SU-DHL-6 (cell line): ENCODE data around the gene AGBL4.

Experiments
- H2AFZ ChIP-seq: fragments of 200-600 bp; sonication (generic); 2 replicates; pipeline ENCODE4 v1.6.1; 2014; ENCODE audit warnings: low read depth, mild to moderate bottlenecking, moderate library complexity, mixed read lengths, antibody characterized with exemption, low read length; ENCODE audit not compliant: severe bottlenecking
- H3F3A ChIP-seq: fragments of 200-600 bp; shearing (Covaris generic); 2 replicates; pipeline ENCODE4 v1.6.0; 2016; ENCODE audit warnings: antibody characterized with exemption, mild to moderate bottlenecking; ENCODE audit not compliant: insufficient read depth
- H3K27ac ChIP-seq: fragments of 200-600 bp; sonication (generic); 2 replicates; pipeline ENCODE4 v1.5.1; 2016; ENCODE audit warnings: low read depth, mild to moderate bottlenecking, low read length, moderate library complexity, mixed read lengths
- H3K27me3 ChIP-seq: fragments of 200-600 bp; sonication (generic), shearing (Covaris generic); 2 replicates; pipeline ENCODE4 v1.6.0; 2014; ENCODE audit warnings: mild to moderate bottlenecking, low read length
- H3K36me3 ChIP-seq: fragments of 200-600 bp; sonication (generic); 2 replicates; pipeline ENCODE4 v1.6.1; 2014; ENCODE audit warnings: mild to moderate bottlenecking, low read length, mixed read lengths
- H3K4me2 ChIP-seq: fragments of 300-600, 200-600 bp; shearing (Covaris generic), sonication (generic); 2 replicates; pipeline ENCODE4 v1.6.0; 2014; ENCODE audit warnings: low read length, low read depth, mild to moderate bottlenecking; ENCODE audit not compliant: poor library complexity, severe bottlenecking
- H3K4me3 ChIP-seq: fragments of 200-600 bp; sonication (generic); 2 replicates; pipeline ENCODE4 v1.5.1; 2014; ENCODE audit warnings: antibody characterized with exemption, low read length, mild to moderate bottlenecking, mixed read lengths; ENCODE audit not compliant: insufficient read depth, poor library complexity, severe bottlenecking
- H3K79me2 ChIP-seq: fragments of 200-600 bp; sonication (generic); 2 replicates; pipeline ENCODE4 v1.6.1; 2014; ENCODE audit warnings: mild to moderate bottlenecking, low read length, moderate library complexity; ENCODE audit not compliant: insufficient read depth
- H3K9ac ChIP-seq: fragments of 200-600 bp; sonication (generic); 2 replicates; pipeline ENCODE4 v1.7.0; 2014; ENCODE audit warnings: mild to moderate bottlenecking, low read length
- H3K9me2 ChIP-seq: fragments of 200-600 bp; sonication (generic); replicated peaks from 2 replicates; pipeline ENCODE4 v1.6.1; 2014; ENCODE audit warnings: low read length; ENCODE audit not compliant: insufficient read depth
- H3K9me3 ChIP-seq: fragments of 200-600 bp; sonication (generic); 2 replicates; pipeline ENCODE4 v1.6.1; 2014; ENCODE audit warnings: low read length, mixed read lengths; ENCODE audit not compliant: insufficient read depth
- H4K20me1 ChIP-seq: fragments of 200-600 bp; sonication (generic); 2 replicates; pipeline ENCODE4 v1.6.1; 2014; ENCODE audit warnings: low read depth, mild to moderate bottlenecking, antibody characterized with exemption, low read length, moderate library complexity, mixed read lengths
- EZH2phosphoT487 ChIP-seq: fragments of 200-600 bp; sonication (generic), shearing (Covaris generic); conservative IDR thresholded peaks from 2 replicates; pipeline ENCODE4 v1.6.1; 2018; ENCODE audit warnings: mild to moderate bottlenecking, antibody characterized with exemption, low read length, moderate library complexity, mixed read lengths
- TF ChIP-seq, protein P1 (sequence below): fragments of 200-600 bp; sonication (generic); IDR thresholded peaks from one replicate; pipeline ENCODE4 v1.5.1; 2017; ENCODE audit warnings: antibody characterized with exemption, mild to moderate bottlenecking, low read length, moderate library complexity; ENCODE audit not compliant: insufficient read depth, poor library complexity, severe bottlenecking

Gene AGBL4

GRCh38 chr1:48946070-48946469 is 1077.7 kb downstream of the AGBL4 start:
- no peak overlapping the region for H3K9ac ChIP-seq
- no peaks in the 10 kb centered on the region for H3F3A ChIP-seq
- H3K36me3 ChIP-seq: no peaks in the 10 kb centered on the region
- no peaks in the 10 kb centered on the region for H3K9me2 ChIP-seq
- no peak overlapping the region for H3K27ac ChIP-seq
- H2AFZ ChIP-seq: no peak overlapping the region
- H4K20me1 ChIP-seq: no peaks in the 10 kb centered on the region
- H3K4me2 ChIP-seq: no peak overlapping the region
- TF ChIP-seq, protein P1, sequence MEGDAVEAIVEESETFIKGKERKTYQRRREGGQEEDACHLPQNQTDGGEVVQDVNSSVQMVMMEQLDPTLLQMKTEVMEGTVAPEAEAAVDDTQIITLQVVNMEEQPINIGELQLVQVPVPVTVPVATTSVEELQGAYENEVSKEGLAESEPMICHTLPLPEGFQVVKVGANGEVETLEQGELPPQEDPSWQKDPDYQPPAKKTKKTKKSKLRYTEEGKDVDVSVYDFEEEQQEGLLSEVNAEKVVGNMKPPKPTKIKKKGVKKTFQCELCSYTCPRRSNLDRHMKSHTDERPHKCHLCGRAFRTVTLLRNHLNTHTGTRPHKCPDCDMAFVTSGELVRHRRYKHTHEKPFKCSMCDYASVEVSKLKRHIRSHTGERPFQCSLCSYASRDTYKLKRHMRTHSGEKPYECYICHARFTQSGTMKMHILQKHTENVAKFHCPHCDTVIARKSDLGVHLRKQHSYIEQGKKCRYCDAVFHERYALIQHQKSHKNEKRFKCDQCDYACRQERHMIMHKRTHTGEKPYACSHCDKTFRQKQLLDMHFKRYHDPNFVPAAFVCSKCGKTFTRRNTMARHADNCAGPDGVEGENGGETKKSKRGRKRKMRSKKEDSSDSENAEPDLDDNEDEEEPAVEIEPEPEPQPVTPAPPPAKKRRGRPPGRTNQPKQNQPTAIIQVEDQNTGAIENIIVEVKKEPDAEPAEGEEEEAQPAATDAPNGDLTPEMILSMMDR: no peak
- TF ChIP-seq EZH2phosphoT487: no peak
- H3K9me3 ChIP-seq: no peaks in the 10 kb centered on the region
- no peaks in the 10 kb centered on the region for H3K27me3 ChIP-seq
- H3K4me3 ChIP-seq: no peak overlapping the region
- no peaks in the 10 kb centered on the region for H3K79me2 ChIP-seq

- Histone ChIP-seq H3K4me2 (no peak overlapping the region), H3K79me2 (no peaks in the 10 kb centered on the region)
- TF ChIP-seq EZH2phosphoT487: no peak
- TF ChIP-seq, protein P1: no peak
Measured at GRCh38 chr1:48944811-48945210, 1078.9 kb downstream of the AGBL4 start.

DNA sequence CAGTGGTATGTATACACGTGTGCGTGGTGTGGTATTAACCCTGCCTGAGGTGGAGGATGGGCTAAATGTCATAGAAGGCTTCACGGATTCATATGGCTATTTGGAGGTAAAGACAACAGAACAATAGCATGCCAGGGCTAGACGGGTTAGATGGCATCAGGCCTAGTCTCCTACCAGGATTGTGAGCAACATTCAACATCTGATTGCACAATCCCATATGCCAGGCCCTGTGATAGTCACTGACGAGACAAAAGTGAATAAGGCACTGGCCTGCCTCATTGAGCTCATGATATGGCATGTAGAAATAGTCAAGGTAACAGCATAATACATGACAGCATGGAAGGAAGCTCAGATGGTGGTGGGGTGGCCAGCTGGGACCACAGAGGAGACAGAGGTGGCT is 1079.9 kb downstream of the AGBL4 start:
- Histone ChIP-seq H3K27ac (no peak overlapping the region), H3K9ac (no peak overlapping the region), H4K20me1 (no peaks in the 10 kb centered on the region), H3K27me3 (no peaks in the 10 kb centered on the region), H2AFZ (no peak overlapping the region), H3F3A (no peaks in the 10 kb centered on the region), H3K36me3 (no peaks in the 10 kb centered on the region), H3K4me2 (no peak overlapping the region), H3K9me3 (no peaks in the 10 kb centered on the region), H3K4me3 (no peak overlapping the region), H3K9me2 (no peaks in the 10 kb centered on the region), H3K79me2 (no peaks in the 10 kb centered on the region)
- TF ChIP-seq, protein P1: no peak
- TF ChIP-seq EZH2phosphoT487: no peak

More at GRCh38 chr1:48944811-48945210, 1078.9 kb downstream of the AGBL4 start:
- H3K27me3 ChIP-seq: no peaks in the 10 kb centered on the region
- H3K36me3 ChIP-seq: no peaks in the 10 kb centered on the region
- no peaks in the 10 kb centered on the region for H3K9me3 ChIP-seq
- no peaks in the 10 kb centered on the region for H3K9me2 ChIP-seq
- H4K20me1 ChIP-seq: no peaks in the 10 kb centered on the region
- no peak overlapping the region for H3K27ac ChIP-seq
- no peak overlapping the region for H3K4me3 ChIP-seq
- H3F3A ChIP-seq: no peaks in the 10 kb centered on the region
- no peak overlapping the region for H2AFZ ChIP-seq
- H3K9ac ChIP-seq: no peak overlapping the region

- Histone ChIP-seq H3K9me3 (no peaks in the 10 kb centered on the region), H3K4me3 (no peak overlapping the region), H3F3A (no peaks in the 10 kb centered on the region), H3K9me2 (no peaks in the 10 kb centered on the region), H2AFZ (no peak overlapping the region), H3K4me2 (no peak overlapping the region), H4K20me1 (no peaks in the 10 kb centered on the region), H3K27ac (no peak overlapping the region), H3K36me3 (no peaks in the 10 kb centered on the region), H3K27me3 (no peaks in the 10 kb centered on the region), H3K79me2 (no peaks in the 10 kb centered on the region), H3K9ac (no peak overlapping the region)
- TF ChIP-seq, protein P1: no peak
Measured at GRCh38 chr1:48943393-48943792, 1080.4 kb downstream of the AGBL4 start.
